Gastrocnemius medialis (tissue), 4 donors: Measurements from ENCODE around the gene EIF2AK2.

Experiments
- POLR2A ChIP-seq, 2 donors: fragments of 450-650 bp; IDR thresholded peaks; one replicate each; pipeline ENCODE4 v1.6.1; 2017; ENCODE audit warnings: antibody characterized with exemption in 2 of 2, mild to moderate bottlenecking in 2 of 2, moderate library complexity in 2 of 2
- TF ChIP-seq, protein P1 (sequence below), 5 experiments: fragments of 450-650 bp in 3 of 5; fragments of 200-600 bp in 2 of 5; sonication (generic) in 2 of 5; IDR thresholded peaks in 4 of 5; conservative IDR thresholded peaks in 1 of 5; 1 replicate in 4 of 5; 2 replicates in 1 of 5; pipeline ENCODE4 v1.5.1; 2016 to 2019; ENCODE audit warnings: antibody characterized with exemption in 5 of 5, mild to moderate bottlenecking in 3 of 5, moderate library complexity in 3 of 5

DNA sequence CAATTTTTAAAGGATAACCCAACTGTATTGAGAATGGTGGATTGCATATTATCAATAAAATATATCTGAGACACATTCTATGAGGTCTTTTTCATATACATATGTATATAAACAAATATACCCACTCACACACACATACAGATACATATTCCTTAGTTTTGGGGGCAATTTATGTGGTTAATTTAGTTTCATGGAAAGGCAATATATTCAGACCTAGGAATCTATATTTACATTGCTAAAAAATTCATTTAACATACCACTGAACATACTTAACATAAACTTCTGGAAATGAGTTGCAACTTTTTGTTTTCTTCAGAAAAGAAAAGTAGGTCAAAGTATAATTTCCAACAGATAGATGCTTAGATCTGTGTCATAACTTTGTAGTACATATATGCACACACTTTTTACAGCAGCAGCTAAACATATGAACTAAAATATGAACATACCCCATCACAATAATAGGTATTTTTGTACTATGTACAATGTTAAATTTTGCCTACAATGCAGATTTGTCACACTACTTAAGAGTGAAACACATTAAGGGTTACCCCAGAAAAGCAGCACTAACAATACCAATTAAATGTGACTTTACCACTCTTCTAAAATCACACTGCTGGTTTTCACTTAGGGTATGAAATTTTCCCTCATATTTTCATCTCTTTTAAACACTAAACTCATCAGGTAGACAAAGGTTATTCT is 95.6 kb downstream of the EIF2AK2 start:
- TF ChIP-seq, protein P1, sequence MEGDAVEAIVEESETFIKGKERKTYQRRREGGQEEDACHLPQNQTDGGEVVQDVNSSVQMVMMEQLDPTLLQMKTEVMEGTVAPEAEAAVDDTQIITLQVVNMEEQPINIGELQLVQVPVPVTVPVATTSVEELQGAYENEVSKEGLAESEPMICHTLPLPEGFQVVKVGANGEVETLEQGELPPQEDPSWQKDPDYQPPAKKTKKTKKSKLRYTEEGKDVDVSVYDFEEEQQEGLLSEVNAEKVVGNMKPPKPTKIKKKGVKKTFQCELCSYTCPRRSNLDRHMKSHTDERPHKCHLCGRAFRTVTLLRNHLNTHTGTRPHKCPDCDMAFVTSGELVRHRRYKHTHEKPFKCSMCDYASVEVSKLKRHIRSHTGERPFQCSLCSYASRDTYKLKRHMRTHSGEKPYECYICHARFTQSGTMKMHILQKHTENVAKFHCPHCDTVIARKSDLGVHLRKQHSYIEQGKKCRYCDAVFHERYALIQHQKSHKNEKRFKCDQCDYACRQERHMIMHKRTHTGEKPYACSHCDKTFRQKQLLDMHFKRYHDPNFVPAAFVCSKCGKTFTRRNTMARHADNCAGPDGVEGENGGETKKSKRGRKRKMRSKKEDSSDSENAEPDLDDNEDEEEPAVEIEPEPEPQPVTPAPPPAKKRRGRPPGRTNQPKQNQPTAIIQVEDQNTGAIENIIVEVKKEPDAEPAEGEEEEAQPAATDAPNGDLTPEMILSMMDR (IDR thresholded peaks at IDR 0.05 in 4 of 5, conservative IDR thresholded peaks at IDR 0.05 in 1 of 5), result no peak
- no peak for TF ChIP-seq POLR2A (IDR thresholded peaks at IDR 0.05)
